ENCODE measurements around the gene ARID3A. TPM values are rescaled to one million over a fixed set of nuclear protein-coding genes. Genes with fewer than 3 reads are reported as not detected.

ARID3A gene
- total RNA-seq, 2 donors from 2014 or later, result 3.8 to 18.7 TPM

DNA sequence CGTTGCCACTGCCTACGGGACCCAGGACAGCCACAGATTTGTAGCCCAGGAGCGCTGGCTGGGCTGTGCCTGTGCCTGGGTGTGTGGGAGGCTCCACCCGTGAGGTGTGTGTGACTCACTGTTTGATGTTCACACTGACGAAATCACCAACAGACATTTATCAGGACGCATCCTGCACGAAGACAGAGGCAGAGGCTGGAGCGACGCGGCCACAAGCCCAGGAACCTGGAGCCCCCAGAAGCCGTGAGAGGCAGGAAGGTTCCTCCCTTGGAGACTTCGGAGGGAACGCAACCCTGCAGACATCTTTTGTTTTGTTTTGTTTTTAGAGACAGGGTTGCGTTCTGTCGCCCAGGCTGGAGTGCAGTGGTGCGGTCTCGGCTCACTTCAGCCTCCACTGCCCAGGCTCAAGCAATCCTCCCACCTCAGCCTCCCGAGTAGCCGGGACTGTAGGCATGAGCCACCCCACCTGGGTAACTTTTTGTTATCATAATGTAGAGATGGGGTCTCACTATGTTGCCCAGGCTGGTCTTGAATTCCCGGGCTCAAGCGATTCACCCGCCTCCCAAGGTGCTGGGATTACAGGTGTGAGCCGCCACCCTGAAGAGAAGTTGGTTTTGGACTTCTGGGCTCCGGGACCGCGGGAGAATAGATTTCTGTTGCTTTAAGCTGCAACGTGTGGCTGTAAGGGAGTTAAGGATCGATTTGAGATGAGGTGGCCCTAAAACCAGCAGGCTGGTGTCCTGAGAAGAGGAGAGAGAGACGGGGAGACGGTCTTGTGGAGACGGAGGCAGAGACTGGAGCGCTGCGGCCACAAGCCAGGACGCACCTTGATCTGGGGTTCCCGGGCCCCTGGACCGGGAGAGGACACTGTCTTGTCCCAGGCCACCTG is 33.4 kb downstream of the ARID3A start:
- intact Hi-C loops (cut with DNase I), result no loop called here
- Histone ChIP-seq H3K27me3 (replicated peaks; ENCODE audit: insufficient read depth) (no peaks in the 10 kb centered on the region), H3K4me3 (no peak overlapping the region), H3K9me3 (no peaks in the 10 kb centered on the region), H3K4me1 (replicated peaks) (no peaks in the 10 kb centered on the region), H3K27ac (no peak overlapping the region), H3K36me3 (no peaks in the 10 kb centered on the region)
- 84% methylated on average over 36 of the region's 36 CpGs for WGBS
- TF ChIP-seq POLR2AphosphoS5 (IDR thresholded peaks at IDR 0.05), result peak; percentile 17
- TF ChIP-seq POLR2A (IDR thresholded peaks at IDR 0.05), result no peak
- no peak for DNase-seq (ENCODE audit: low spot score)

DNA sequence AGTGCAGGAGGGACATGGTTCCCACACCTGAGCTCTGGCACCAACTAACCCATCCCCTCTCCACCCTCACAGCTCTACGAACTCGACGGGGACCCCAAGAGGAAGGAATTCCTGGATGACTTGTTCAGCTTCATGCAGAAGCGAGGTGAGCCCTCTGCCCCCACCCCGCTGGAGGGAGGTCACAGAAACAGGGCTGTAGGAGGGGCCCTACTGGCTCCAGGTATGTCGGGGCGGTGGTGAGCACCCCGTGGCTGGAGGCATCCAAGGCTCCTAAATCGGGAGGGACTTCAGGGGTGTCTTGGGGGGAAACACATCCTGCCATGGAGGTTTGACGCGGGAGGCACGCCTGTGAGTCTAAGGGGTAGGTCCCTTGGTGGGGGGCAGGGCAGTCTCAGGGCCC is 34.2 kb downstream of the ARID3A start:
- no peaks in the 10 kb centered on the region for H3K36me3 ChIP-seq
- no peak overlapping the region for H3K27ac ChIP-seq
- no peaks in the 10 kb centered on the region for H3K27me3 ChIP-seq (replicated peaks; ENCODE audit: insufficient read depth)
- no peak for TF ChIP-seq POLR2AphosphoS5 (IDR thresholded peaks at IDR 0.05)
- TF ChIP-seq POLR2A (IDR thresholded peaks at IDR 0.05), result no peak
- TF ChIP-seq, protein P1, sequence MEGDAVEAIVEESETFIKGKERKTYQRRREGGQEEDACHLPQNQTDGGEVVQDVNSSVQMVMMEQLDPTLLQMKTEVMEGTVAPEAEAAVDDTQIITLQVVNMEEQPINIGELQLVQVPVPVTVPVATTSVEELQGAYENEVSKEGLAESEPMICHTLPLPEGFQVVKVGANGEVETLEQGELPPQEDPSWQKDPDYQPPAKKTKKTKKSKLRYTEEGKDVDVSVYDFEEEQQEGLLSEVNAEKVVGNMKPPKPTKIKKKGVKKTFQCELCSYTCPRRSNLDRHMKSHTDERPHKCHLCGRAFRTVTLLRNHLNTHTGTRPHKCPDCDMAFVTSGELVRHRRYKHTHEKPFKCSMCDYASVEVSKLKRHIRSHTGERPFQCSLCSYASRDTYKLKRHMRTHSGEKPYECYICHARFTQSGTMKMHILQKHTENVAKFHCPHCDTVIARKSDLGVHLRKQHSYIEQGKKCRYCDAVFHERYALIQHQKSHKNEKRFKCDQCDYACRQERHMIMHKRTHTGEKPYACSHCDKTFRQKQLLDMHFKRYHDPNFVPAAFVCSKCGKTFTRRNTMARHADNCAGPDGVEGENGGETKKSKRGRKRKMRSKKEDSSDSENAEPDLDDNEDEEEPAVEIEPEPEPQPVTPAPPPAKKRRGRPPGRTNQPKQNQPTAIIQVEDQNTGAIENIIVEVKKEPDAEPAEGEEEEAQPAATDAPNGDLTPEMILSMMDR (IDR thresholded peaks at IDR 0.05), result no peak
- DNase-seq (ENCODE audit: low spot score), result no peak
- H3K9me3 ChIP-seq, result no peaks in the 10 kb centered on the region
- intact Hi-C loops (cut with DNase I), result no loop called here
- H3K4me3 ChIP-seq, result no peak overlapping the region
- H3K4me1 ChIP-seq (replicated peaks), result no peaks in the 10 kb centered on the region
- WGBS, result 63% methylated on average over 12 of the region's 12 CpGs

DNA sequence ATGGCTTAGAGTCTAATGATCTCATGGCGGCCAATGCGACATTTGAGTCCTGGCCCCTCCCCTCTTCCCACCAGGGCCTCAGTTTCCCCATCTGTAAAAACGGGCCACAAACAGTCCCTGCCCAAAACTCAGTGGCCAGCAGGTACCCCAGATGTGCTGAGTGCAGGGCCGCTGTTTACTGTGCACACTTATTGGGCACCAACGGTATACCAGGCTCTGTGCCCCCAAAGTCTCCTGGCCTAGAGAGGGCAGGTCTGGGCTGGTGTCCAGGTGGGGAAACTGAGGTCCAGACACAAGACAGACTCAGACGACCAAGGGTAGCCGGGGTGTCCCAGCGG is 34.7 kb downstream of the ARID3A start:
- intact Hi-C loops (cut with DNase I), result no loop called here
- no peaks in the 10 kb centered on the region for H3K9me3 ChIP-seq
- DNase-seq (ENCODE audit: low spot score), result no peak
- no peak overlapping the region for H3K27ac ChIP-seq
- TF ChIP-seq, protein P1 (IDR thresholded peaks at IDR 0.05), result no peak
- no peak for TF ChIP-seq POLR2AphosphoS5 (IDR thresholded peaks at IDR 0.05)
- TF ChIP-seq POLR2A (IDR thresholded peaks at IDR 0.05), result no peak
- H3K27me3 ChIP-seq (replicated peaks; ENCODE audit: insufficient read depth), result no peaks in the 10 kb centered on the region
- H3K4me3 ChIP-seq, result no peak overlapping the region
- WGBS, result 79% methylated on average over 8 of the region's 8 CpGs
- no peaks in the 10 kb centered on the region for H3K4me1 ChIP-seq (replicated peaks)
- H3K36me3 ChIP-seq, result no peaks in the 10 kb centered on the region

DNA sequence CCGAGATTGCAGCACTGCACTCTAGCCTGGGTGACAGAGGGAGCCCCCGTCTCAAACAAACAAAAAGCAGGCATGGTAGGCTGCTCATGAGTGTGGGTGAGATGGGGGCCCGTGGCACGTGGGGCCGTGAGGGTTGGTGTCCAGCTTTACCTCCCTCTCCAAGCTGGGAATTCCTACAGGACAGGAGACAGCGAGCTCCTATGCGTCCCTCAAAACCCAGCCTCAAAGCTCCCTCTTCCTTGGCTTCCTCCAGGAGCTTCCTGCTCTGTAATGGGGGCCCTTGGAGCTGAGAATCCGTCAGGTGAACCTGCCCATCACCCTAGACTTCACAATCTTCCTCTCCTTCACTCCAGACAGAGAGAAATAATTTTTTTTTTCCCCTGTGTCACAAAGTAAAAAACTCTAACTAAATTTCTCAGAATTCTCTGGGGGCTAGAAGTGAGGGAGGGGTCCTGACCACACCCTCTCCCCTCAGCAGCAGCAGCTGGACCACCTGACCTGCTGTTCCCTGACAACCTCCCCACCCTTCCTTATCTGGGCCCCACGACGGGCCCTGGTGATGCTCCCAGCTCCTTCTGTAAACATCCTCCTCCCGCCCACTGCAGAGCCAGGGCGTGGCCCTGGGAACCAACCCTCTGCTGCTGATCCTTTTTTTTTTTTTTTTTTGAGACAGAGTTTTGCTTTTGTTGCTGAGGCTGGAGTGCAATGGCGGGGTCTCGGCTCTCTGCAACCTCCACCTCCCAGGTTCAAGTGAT is 36.2 kb downstream of the ARID3A start:
- Histone ChIP-seq H3K27ac (no peak overlapping the region), H3K4me1 (replicated peaks) (no peaks in the 10 kb centered on the region), H3K36me3 (no peaks in the 10 kb centered on the region), H3K9me3 (no peaks in the 10 kb centered on the region), H3K27me3 (replicated peaks; ENCODE audit: insufficient read depth) (no peaks in the 10 kb centered on the region), H3K4me3 (no peak overlapping the region)
- TF ChIP-seq POLR2AphosphoS5 (IDR thresholded peaks at IDR 0.05) (no peak), POLR2A (IDR thresholded peaks at IDR 0.05) (no peak)
- TF ChIP-seq, protein P1 (IDR thresholded peaks at IDR 0.05), result no peak
- intact Hi-C loops (cut with DNase I), result no loop called here
- DNase-seq (ENCODE audit: low spot score), result no peak
- 66% methylated on average over 14 of the region's 14 CpGs for WGBS

DNA sequence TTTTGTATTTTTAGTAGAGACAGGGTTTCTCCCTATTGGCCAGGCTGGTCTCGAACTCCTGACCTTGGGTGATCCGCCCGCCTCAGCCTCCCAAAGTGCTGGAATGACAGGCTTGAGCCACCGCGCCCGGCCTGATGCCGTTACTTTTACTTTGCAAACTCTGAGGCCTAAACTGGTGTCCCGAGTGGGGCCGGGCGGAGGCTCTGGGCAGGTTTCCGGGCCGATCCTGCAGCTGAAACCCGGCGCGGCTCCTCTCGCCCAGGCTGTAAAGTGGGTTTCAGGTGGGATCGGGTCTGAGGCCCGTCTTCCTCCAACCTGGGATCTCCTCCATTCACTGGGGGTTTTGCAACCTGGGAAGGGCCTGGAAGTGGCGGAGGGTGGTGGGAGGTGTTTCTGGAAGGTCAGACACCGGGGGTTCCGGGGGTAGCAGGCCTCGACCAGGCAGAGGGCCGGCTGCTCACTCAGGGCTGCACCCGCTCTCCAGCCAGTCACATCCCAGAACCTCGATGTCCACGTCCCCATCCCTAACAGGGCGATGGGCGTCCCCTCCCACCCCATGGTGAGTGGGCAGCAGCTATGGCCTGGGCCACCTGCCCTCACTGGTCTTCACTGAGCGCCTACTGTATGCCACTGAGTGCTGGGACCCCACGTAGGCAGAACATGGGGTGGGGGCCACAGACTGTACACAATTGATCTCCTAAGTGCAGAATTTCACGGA is 37.0 kb downstream of the ARID3A start:
- intact Hi-C loops (cut with DNase I), result no loop called here
- 89% methylated on average over 30 of the region's 31 CpGs for WGBS
- H3K27ac ChIP-seq, result no peak overlapping the region
- no peak for DNase-seq (ENCODE audit: low spot score)
- H3K4me1 ChIP-seq (replicated peaks), result no peaks in the 10 kb centered on the region
- TF ChIP-seq POLR2AphosphoS5 (IDR thresholded peaks at IDR 0.05) (no peak), POLR2A (IDR thresholded peaks at IDR 0.05) (no peak)
- TF ChIP-seq, protein P1 (IDR thresholded peaks at IDR 0.05), result no peak
- no peak overlapping the region for H3K4me3 ChIP-seq
- no peaks in the 10 kb centered on the region for H3K36me3 ChIP-seq
- H3K9me3 ChIP-seq, result no peaks in the 10 kb centered on the region
- H3K27me3 ChIP-seq (replicated peaks; ENCODE audit: insufficient read depth), result no peaks in the 10 kb centered on the region
